ENCODE measurements around the gene LUC7L2.

GRCh38 chr7:139427788-139428187 lies 68.1 kb downstream of the LUC7L2 start:
- TF ChIP-seq, protein P1, sequence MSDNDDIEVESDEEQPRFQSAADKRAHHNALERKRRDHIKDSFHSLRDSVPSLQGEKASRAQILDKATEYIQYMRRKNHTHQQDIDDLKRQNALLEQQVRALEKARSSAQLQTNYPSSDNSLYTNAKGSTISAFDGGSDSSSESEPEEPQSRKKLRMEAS (CRISPR knock-in tag; IDR thresholded peaks at IDR 0.05), result no peak
- TF ChIP-seq CTCF (IDR thresholded peaks at IDR 0.05) (no peak), CREB1 (CRISPR knock-in tag; IDR thresholded peaks at IDR 0.05) (no peak)
